Activated naive CD8-positive, alpha-beta T cell treated with anti-CD3 and anti-CD28 coated beads, Interleukin-2, amount 10 ng/mL, durations not matched to agents 7 days and 5 days (primary cell): ENCODE results near the gene SORCS2. TPM values are rescaled to one million over a fixed set of nuclear protein-coding genes. Genes with fewer than 3 reads are reported as not detected.

Experiments
- ATAC-seq: fragments of 150-1000 bp; cut with Tn5 transposase; one replicate; pipeline ENCODE4 v1.10.0; 2021; ENCODE audit warnings: low read depth, moderate library complexity
- POLR2A ChIA-PET: fragments of 350-600 bp; sonication (Branson Sonifier 250); formaldehyde crosslinking; loops from one replicate; lab custom pipeline; 2021; ENCODE audit warnings: antibody characterized with exemption; lab: Charles Lee
- DNase-seq: peaks from one replicate; pipeline ENCODE4 v3.0.0; 2021
- H3K27ac Mint-ChIP-seq: one replicate; pipeline ENCODE4 v1.8.0; 2022; ENCODE audit warnings: mild to moderate bottlenecking, mixed read lengths
- H3K27me3 Mint-ChIP-seq: one replicate; pipeline ENCODE4 v1.8.0; 2022; ENCODE audit warnings: mild to moderate bottlenecking, moderate library complexity, mixed read lengths
- H3K36me3 Mint-ChIP-seq: one replicate; pipeline ENCODE4 v1.8.0; 2021; ENCODE audit warnings: mild to moderate bottlenecking, mixed read lengths
- H3K4me1 Mint-ChIP-seq: one replicate; pipeline ENCODE4 v1.8.0; 2021; ENCODE audit warnings: mixed read lengths
- H3K4me3 Mint-ChIP-seq: one replicate; pipeline ENCODE4 v1.8.0; 2022; ENCODE audit warnings: mild to moderate bottlenecking, moderate library complexity, mixed read lengths
- H3K9me3 Mint-ChIP-seq: one replicate; pipeline ENCODE4 v1.8.0; 2021; ENCODE audit warnings: mixed read lengths
- microRNA-seq: library from miRNA; unstranded; fragments of <30 nt; microRNA quantifications from one replicate; pipeline ENCODE4 v1.2.0, GENCODE V29; 2022
- total RNA-seq, 2 experiments: library from RNA; stranded (reverse); gene quantifications; one replicate each; pipeline ENCODE4 v1.2.3, GENCODE V29; 2021

The SORCS2 gene
- total RNA-seq, 2 experiments from 2014 or later, result not detected

GRCh38 chr4:7786517-7786916 is 594.2 kb downstream of the SORCS2 start:
- no peaks in the 10 kb centered on the region for H3K27me3 Mint-ChIP-seq
- H3K4me3 Mint-ChIP-seq, result no peak overlapping the region
- POLR2A ChIA-PET, result no interaction called here
- H3K36me3 Mint-ChIP-seq, result no peaks in the 10 kb centered on the region
- H3K9me3 Mint-ChIP-seq, result no peaks in the 10 kb centered on the region
- peaks cover 5% of the 10 kb centered on the region for H3K4me1 Mint-ChIP-seq
- no peak for DNase-seq
- ATAC-seq, result no peak
- H3K27ac Mint-ChIP-seq, result no peak overlapping the region

- H3K36me3 Mint-ChIP-seq, result no peaks in the 10 kb centered on the region
- DNase-seq (no peak), ATAC-seq (no peak)
- no peak overlapping the region for H3K4me3 Mint-ChIP-seq
- H3K27ac Mint-ChIP-seq, result no peak overlapping the region
- H3K9me3 Mint-ChIP-seq, result no peaks in the 10 kb centered on the region
- POLR2A ChIA-PET, result no interaction called here
- no peaks in the 10 kb centered on the region for H3K4me1 Mint-ChIP-seq
- no peaks in the 10 kb centered on the region for H3K27me3 Mint-ChIP-seq
Observed at GRCh38 chr4:7787067-7787466, 594.7 kb downstream of the SORCS2 start.

GRCh38 chr4:7787681-7788141 is 595.4 kb downstream of the SORCS2 start:
- no peaks in the 10 kb centered on the region for H3K36me3 Mint-ChIP-seq
- H3K4me1 Mint-ChIP-seq, result no peaks in the 10 kb centered on the region
- no peaks in the 10 kb centered on the region for H3K9me3 Mint-ChIP-seq
- ATAC-seq (no peak), DNase-seq (no peak)
- no peak overlapping the region for H3K27ac Mint-ChIP-seq
- no peaks in the 10 kb centered on the region for H3K27me3 Mint-ChIP-seq
- H3K4me3 Mint-ChIP-seq, result no peak overlapping the region
- POLR2A ChIA-PET, result no interaction called here

DNA sequence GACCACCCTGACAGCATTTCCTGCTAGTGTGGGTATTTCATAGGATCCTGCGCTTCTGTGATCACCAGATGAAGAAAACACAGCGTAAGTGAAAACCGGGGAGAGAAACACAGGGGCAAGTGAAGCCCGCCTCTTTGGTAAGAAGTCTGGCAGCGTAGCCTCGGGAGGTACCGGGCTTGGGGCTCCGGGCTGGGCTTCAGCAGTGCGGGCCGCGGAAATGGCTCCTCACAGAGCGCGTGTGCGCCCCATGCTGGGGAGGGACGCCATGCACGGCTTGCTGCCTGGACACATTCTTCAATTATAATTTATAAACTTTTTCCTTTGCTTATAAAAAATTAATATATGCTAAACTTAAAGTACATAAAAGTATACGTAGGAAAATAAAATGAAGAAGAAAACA is 595.9 kb downstream of the SORCS2 start:
- H3K36me3 Mint-ChIP-seq, result no peaks in the 10 kb centered on the region
- no peak for ATAC-seq
- H3K9me3 Mint-ChIP-seq, result no peaks in the 10 kb centered on the region
- H3K4me1 Mint-ChIP-seq, result no peaks in the 10 kb centered on the region
- no peak overlapping the region for H3K27ac Mint-ChIP-seq
- DNase-seq, result no peak
- H3K4me3 Mint-ChIP-seq, result no peak overlapping the region
- no peaks in the 10 kb centered on the region for H3K27me3 Mint-ChIP-seq
- POLR2A ChIA-PET, result no interaction called here

DNA sequence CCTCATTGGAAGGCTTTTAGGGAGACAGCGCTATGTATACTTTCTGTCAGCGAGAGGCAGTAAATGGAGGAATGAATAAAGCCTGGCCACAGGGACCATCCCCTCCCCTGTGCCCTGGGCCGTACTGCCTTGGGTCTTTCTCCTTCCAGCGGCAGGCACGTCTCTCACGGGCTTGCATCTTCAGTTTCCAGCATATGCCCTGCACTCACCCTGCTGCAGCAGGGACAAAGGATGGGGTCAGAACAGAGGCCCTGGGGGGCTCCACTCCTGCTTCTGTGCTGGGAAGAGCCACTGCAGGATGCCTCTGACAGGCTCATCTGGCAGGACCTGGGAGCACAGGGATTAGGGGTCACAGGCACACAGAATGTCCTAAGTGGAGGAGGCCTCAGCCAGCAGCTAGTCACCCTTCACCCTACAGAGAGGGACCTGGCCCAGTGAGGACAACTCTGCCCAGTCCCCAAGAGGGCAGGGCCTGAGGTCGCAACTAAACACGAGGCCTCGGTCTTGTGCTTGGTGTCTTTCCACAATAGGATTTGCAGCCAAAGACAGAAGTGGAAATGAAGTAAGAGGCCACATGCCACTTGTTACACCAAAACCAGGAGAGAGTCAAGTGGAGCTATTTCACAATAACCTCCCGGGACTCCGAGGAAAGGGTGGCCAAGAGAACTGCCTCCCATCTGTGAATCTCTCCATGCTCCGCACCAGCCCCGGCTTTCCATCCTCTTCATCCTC is 596.5 kb downstream of the SORCS2 start:
- POLR2A ChIA-PET, result no interaction called here
- H3K36me3 Mint-ChIP-seq, result no peaks in the 10 kb centered on the region

GRCh38 chr4:7790023-7790422 is 597.7 kb downstream of the SORCS2 start:
- Mint-ChIP-seq H3K9me3 (no peaks in the 10 kb centered on the region), H3K36me3 (no peaks in the 10 kb centered on the region), H3K4me1 (no peaks in the 10 kb centered on the region), H3K27ac (no peak overlapping the region), H3K4me3 (no peak overlapping the region), H3K27me3 (no peaks in the 10 kb centered on the region)
- DNase-seq, result no peak
- POLR2A ChIA-PET, result no interaction called here
- no peak for ATAC-seq

More for the DNA sequence above, 596.5 kb downstream of the SORCS2 start:
- Mint-ChIP-seq H3K4me1 (no peaks in the 10 kb centered on the region), H3K4me3 (no peak overlapping the region), H3K9me3 (no peaks in the 10 kb centered on the region), H3K27me3 (no peaks in the 10 kb centered on the region), H3K27ac (no peak overlapping the region)
- DNase-seq (no peak), ATAC-seq (no peak)

GRCh38 chr4:7790999-7791398 is 598.7 kb downstream of the SORCS2 start:
- H3K27ac Mint-ChIP-seq, result no peak overlapping the region
- H3K4me1 Mint-ChIP-seq, result no peaks in the 10 kb centered on the region
- no peaks in the 10 kb centered on the region for H3K36me3 Mint-ChIP-seq
- no peaks in the 10 kb centered on the region for H3K27me3 Mint-ChIP-seq
- ATAC-seq (no peak), DNase-seq (no peak)
- POLR2A ChIA-PET, result no interaction called here
- no peak overlapping the region for H3K4me3 Mint-ChIP-seq
- no peaks in the 10 kb centered on the region for H3K9me3 Mint-ChIP-seq

Small RNAs within 50 kb of the gene (microRNA-seq; reads per million reads assigned to microRNA genes)
- gene MIR4274, result not detected
- not detected for gene MIR4798

Other genes with a start within 250 kb of the SORCS2 start
- gene TADA2B, start 149.2 kb upstream of the SORCS2 start, total RNA-seq, result 10 to 100 TPM; 25.8 to 27.1 TPM
- 10 to 100 TPM; 36.3 to 37.9 TPM for gene GRPEL1, start 124.5 kb upstream of the SORCS2 start, total RNA-seq
- not detected for gene PSAPL1, start 242.4 kb downstream of the SORCS2 start, total RNA-seq